Urothelium cell line (cell line): ENCODE measurements around the gene UBE3B.

Experiments used
- DNase-seq: peaks from one replicate; pipeline ENCODE4 v3.0.0; 2011; ENCODE audit warnings: low spot score, mixed read lengths
- FAIRE-seq: peaks from 2 replicates; lab custom pipeline; 2011; peaks lifted over from hg19 to GRCh38; lab: Jason Lieb, UNC

UBE3B gene

DNA sequence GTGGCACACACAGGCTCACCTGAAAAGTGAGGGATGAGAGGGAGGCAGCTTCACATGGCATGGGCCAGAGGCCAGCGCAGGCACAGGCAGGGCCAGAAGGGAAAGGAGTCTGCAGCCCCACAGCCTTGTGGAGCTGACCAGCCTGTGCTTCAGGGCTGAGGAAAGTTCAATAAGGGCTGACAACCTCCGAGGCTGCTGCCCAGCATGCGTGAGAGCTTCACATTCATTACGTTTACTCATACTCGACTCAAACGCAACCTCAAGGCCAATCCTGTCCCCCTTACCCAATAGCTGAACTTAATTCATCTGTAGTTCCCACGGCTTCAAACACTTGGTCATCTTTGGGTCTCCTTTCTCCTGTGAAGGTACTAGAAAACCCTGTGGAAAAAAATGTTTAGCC, 91.1 kb downstream of the UBE3B start:
- DNase-seq = no peak
- FAIRE-seq = no peak

DNA sequence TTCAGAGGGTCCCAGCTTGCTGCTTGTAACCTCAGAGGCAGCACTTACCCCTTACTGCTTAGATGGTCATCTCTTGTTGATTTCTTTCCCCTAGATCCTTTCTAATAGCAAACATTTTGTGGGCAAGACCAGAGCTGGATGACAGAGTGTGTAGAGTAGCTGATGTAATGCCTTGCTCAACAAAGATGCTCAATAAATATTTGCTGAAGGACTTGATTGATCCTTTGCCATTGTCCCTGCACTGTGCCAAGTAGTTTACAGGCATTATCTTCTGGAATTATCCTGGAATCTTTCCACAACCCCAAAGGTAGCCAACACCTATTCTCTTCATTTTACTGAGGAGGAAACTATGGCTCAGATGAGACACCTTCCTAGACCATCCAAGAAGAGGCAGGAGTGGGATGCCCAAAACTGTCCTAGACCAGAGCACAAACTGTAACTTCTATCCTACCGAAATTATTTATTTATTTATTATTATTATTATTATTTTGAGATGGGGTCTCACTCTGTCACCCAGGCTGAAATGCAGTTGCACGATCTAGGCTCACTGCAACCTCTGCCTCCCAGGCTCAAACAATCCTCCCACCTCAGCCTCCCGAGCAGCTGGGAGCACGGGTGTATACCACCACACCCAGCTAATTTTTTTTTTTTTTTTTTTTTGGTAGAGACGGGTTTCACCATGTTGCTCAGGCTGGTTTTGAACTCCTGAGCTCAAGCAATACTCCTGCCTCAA, 94.5 kb downstream of the UBE3B start:
- DNase-seq (no peak), FAIRE-seq (no peak)

DNA sequence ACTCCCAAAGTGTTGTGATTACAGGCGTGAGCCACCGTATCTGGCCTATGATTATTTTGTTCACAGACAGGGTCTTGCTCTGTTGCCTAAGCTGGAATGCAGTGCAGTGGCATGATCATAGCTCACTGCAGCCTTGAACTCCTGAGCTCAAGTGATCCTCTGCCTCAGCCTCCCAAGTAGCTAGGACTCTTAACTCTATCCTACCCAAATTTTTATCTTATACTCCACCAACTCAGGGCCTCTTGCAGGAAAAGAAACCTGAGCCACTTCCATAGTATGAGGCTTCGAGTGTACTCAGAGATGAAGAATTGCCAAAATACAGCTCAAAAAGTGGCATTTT, 95.0 kb downstream of the UBE3B start:
- no peak for FAIRE-seq
- DNase-seq = no peak

DNA sequence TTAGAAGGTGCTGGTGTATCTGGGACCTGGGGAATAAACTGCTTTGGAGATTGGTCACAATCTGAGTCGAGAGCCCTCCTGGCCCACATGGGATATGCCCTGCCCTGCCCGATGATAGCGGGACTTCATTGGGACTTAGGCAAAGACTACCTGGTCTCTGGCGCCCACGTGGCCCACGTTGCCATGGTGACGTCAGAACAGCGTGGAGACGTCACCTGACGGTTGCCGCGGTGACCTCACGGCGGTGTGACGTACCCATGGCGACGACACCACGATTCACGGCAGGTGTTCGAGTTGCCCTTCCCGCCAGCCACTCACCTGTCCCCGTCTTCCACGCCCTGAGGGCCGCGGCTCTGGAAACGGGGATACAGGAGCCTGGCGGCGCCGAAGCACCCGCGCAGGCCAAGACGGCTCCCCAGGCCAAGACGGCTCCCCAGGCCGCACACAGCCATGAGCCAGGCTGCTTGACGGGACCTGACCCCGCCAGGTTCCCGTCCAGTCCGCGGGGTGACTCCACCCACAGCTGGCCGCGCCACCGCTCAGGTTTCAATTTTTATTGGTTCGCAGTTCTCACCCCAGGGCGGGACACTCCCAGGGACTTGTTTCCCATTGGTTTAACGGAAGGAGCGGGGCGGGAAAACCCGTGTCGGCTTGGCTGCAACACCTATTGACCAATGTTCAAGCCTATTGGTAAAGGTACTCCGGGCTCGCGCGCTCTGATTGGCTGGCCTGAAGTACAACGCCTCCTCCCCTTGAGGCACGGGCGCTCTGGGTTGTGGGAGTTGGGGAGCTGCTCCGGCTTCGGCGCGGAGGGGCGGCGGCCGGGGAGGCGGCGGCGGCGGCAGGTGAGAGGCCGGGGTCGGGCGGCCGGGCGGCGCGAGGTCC, 95.8 kb downstream of the UBE3B start, which contains the start of the genes MMAB and MVK:
Gene MMAB (minus strand): TSS at position 476 of the 885 bp plus-strand sequence. CDS start 24 bp downstream, at position 452.
Gene MVK (plus strand): TSS at position 766 of the 885 bp plus-strand sequence. CDS start 1,029 bp downstream, outside the sequence.
- DNase-seq (peak; percentile 95), FAIRE-seq (peak; percentile 52)

DNA sequence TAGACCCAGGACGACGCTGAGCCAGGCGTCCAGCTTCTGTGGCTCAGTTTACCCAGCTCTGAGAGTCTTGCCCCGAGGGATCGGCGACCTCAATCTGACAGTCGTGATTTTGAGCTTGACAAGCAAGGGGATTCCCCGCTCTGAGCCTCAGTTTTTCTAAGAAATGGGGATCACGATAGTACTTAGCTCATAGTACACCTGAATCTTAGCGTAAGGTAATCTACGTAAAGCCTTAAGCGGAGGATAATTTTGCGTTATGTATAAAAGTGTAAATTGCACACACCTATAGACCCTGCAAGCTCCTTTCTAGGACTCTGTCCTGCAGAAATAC, 96.4 kb downstream of the UBE3B start:
- DNase-seq (no peak), FAIRE-seq (no peak)

DNA sequence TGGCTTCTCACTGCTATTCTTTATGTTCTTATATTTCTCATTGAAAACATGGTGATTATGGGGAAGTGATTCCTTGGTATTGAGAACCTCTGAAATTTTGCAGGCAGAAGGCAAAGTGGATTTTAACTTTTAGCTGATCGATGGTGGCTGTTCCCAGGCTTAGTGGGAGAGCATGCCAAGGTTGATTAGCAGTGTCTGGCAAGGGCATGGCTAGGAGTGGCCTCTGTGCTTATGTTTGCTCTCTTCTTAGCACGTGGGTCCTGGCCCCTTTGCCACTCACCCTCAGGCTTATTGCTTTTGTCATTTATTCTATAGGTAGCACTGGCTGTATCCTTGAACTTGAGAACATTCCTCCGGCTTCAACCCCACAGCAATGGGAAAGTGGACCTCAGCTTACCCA, 98.2 kb downstream of the UBE3B start:
- DNase-seq = no peak
- FAIRE-seq = no peak

DNA sequence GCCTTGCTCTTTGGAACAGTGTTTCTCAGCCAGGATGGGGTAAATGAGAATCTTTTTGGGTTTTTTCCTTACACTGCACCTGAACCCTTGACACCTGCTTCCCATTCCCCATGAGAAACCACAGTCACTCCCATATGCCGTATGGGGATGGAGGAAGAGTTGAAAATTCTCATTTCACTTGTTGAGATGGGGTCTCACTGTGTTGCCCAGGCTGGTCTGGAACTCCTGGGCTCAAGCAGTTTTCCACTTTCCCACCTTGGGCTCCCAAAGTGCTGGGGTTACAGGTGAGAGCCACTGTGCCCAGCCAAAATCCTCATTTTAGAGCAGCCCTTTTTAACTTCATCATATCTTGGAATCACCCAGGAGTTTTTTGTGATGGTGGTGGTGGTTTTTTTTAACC, 99.9 kb downstream of the UBE3B start:
- DNase-seq = no peak
- no peak for FAIRE-seq

DNA sequence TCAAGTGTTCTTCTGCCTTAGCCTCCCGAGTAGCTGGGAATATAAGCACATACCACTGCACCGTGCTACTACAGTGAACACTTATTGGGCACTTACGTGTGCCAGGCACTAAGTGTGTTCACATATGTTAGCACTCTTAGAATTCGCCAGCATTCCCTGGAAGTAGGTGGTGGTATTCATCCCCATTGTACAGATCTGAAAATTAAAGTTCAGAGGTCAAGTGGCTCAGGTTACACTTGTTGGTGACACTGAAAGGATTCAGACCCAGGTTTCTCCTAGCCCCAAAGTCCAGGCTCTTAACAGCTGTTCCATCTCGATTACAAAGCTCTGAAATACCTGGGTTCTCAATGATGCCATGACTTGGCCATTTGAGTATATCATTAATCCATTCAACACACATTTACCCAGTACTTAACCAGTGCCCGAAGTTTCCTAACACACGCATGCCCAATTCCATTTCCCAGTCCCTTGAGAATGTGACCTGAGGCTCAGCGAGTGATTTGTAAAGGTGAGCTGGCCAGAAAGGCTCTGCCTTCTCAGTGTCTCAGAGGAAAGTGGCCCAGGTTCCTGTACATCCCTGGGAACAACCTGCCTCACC, 101.0 kb downstream of the UBE3B start:
- DNase-seq (no peak), FAIRE-seq (no peak)

DNA sequence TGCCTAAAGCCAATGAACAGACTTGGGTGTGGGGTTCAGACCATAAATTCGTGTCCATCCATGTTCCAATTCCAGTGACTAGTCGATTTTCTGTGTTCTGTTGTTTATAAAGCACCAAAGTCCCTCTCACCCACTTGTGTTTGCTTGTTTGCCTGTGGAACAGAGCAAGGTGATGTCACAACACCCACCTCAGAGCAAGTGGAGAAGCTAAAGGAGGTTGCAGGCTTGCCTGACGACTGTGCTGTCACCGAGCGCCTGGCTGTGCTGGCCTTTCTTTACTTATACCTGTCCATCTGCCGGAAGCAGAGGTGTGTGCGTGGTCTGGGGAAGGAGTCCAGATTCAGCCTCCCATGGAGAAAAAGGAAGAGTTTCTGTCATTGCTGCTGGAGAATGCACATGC, 102.2 kb downstream of the UBE3B start:
- no peak for FAIRE-seq
- no peak for DNase-seq

DNA sequence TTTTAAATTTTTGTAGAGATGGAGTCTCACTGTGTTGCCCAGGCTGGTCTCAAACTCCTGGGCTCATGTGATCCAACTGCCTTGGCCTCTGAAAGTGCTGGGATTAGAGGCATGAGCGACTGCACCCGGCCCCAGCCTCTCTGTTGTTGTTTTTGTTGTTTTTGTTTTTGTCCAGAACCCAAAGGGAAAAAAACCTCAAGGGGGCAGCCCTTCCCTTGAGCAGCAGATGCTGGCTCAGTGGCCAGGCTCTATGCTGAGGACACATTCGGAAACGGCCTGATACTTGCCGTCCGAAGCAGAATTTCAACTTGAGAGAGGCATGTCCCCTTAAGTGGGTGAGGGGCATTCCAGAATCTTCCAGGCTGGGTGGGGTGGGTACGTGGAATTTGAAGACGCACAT, 102.8 kb downstream of the UBE3B start:
- FAIRE-seq = no peak
- no peak for DNase-seq

DNA sequence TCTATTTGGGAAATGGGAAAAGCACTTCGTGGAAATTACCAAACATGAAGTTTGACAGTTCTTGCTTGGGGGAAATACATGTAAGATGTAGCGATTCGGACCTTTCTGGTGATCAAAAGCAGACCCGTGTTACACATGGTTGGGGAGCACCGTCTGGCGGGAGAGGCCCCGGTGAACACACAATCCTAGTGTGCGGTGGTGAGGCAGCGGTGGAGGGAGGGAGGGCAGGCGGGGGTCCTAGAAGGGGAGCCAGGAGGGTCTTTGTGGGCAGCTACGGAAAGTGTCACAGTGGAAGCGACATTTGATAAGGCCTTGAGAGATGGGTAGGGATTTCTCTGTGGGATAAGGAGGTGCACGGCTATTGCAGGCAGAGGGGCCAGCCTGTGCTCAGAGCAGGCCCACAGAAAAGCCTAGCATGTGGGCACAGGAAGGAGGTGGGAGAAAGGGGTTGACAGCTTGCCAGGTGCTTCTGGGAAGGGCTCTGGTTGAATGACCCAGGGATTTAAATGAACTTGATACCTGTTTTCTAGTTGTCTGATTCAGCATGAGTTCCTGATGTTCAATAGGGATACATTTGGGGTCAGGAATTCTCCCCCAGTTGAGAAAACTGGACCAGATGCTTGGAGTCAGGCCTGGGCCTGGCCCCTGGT, 103.4 kb downstream of the UBE3B start:
- no peak for DNase-seq
- no peak for FAIRE-seq

DNA sequence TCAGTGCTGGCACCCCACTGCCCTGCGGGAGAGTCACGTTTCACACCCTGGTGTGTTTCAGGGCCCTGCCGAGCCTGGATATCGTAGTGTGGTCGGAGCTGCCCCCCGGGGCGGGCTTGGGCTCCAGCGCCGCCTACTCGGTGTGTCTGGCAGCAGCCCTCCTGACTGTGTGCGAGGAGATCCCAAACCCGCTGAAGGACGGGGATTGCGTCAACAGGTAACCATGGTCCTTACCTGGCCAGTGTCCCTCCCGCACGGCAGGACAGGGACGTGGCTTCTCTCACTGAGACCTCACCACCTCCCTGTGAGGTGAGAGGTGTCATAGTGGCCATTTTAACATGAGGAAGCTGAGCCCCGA, 103.9 kb downstream of the UBE3B start:
- no peak for FAIRE-seq
- no peak for DNase-seq

DNA sequence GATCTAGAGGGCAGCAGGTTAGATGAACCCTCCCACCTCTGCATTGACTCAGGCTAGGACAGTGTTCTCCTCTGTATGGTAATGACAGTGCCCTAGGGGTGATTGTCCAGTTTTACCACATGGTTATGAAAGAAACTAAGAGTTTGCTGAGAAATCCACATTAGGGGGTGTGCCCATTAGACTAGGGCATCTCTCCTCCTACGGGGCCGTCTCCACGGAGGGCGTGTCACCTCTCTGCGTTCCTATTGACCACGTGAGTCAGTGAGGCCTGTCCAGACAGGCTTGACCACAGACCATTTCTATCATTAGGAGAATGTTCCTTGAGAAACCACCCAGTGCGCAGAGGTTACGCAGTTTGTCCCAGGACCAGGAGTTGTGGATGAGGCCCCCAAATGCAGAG, 104.4 kb downstream of the UBE3B start:
- DNase-seq = no peak

DNA sequence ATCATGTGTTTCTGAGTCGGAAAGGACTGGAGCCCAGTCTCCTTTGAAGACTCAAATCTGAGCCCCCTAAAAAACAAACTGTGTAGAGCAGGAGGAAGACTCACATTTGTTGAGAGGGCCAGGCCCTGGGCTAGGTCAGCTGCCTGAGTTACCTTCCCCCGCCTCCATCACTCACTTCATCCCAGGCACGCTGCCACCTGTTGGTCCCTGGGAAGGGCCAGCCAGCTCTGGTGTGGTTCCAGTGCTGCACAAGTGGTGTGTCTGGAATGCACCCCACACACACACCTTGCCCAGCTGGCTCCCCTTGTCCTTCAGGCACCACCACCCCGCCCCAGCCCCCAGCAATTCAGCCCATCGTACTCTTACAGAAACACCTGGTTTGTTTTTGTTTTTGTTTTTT, 105.2 kb downstream of the UBE3B start:
- FAIRE-seq = no peak
- no peak for DNase-seq

More for the DNA sequence above, 104.4 kb downstream of the UBE3B start:
- no peak for FAIRE-seq

DNA sequence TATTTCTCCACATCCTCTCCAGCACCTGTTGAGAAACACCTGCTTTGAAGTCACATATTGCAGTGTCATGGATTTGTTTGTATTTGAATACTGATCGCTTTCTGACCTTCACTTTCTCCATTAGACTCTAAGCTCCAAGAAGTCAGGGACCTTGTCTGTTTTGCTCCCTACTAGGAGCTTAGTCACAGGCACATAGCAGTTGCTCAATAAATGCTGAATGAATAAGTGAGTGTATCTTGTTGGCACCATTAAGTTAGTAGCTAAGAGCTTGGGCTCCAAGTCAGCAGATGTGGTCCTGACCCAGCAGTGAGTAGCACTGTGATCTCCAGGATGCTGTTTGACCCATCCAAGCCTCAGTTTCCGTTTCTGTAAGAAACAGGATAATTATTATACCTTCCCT, 106.3 kb downstream of the UBE3B start:
- FAIRE-seq = no peak
- DNase-seq = no peak
